Left cardiac atrium (tissue), 4 donors: ENCODE data around the gene TYROBP. TPM values are rescaled to one million over a fixed set of nuclear protein-coding genes. Genes with fewer than 3 reads are reported as not detected.
"Not testable (repeated sequence)": the region's sequence is repeated elsewhere in the genome, so short reads cannot be mapped to it uniquely, and the experiment has no call there.

Experiments used
- ATAC-seq, 2 donors: fragments of 200-7000 bp; cut with Tn5 transposase; one replicate each; pipeline ENCODE4 v1.9.1; 2020; ENCODE audit warnings: mild to moderate bottlenecking in 2 of 2, moderate library complexity in 2 of 2
- DNase-seq: peaks from one replicate; pipeline ENCODE4 v3.0.0-alpha.2; 2020
- intact Hi-C, 2 donors: fragments of 100-400 bp; cut with DNase I; formaldehyde crosslinking; loops; one replicate each; pipeline versions ENCODE4 v1.14.1 to v1.15.1; 2022 to 2023
- total RNA-seq, 2 donors: library from RNA; stranded (reverse); fragmentation: NEBNext Ultra II Directional; extraction: Animal tissue kit (Norgen Biotek cat#: 25700); gene quantifications; one replicate each; pipeline ENCODE4 v1.2.1, GENCODE V29; 2021
- donor health status: DM: no; HTN: yes; CAD: no.
- donor health status: DM: no; HTN: yes; CAD: no; lungs with severe emphysema.
- donor health status: DM: yes; HTN: yes; CAD: no.
- donor health status: Dilated cardiomyopathy.

TYROBP gene
- total RNA-seq, 2 donors from 2014 or later: 43.4 to 88.7 TPM

DNA sequence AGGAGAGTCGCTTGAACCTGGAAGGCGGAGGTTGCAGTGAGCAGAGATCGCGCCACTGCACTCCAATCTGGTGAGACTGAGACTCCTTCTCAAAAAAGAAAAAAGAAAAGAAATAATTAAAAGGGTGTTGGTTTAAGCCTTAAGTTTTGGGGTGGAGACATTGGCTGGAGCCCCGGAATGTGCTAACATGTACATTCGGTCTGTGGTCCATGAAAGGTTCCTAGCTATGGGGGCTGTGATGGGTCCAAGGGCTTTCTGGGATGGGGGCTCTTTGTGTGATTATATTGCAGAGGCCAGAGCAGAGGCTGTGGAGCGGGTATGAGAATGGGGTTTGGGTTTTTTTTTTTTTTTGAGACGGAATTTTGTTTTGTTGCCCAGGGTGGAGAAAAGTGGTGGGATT, 22.2 kb downstream of the TYROBP start:
- ATAC-seq: no peak
- DNase-seq: no peak
- intact Hi-C loops: no loop called here

DNA sequence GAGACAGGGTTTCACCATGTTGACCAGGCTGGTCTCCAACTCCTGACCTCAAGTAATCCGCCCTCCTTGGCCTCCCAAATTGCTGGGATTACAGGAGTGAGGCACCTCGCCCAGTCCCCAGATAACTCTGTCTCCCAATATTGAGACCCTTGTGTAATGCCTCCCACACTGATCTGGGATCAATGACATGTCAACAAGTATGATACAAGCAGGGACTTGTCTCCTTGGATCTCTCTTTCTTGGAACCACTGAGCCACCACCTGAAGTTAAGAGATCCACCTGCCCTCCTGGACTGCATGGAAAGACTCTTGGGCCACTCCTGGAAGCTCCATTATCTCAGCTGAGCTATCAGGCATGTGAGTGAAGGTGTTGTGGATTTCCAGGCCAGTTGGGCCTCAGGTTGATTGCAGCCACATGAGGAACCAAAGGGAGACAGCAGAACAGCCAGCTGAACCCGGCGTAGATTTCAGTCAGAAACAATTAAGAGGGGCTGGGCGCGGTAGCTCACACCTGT, 22.8 kb downstream of the TYROBP start:
- intact Hi-C loops: no loop called here
- no peak for ATAC-seq
- no peak for DNase-seq

DNA sequence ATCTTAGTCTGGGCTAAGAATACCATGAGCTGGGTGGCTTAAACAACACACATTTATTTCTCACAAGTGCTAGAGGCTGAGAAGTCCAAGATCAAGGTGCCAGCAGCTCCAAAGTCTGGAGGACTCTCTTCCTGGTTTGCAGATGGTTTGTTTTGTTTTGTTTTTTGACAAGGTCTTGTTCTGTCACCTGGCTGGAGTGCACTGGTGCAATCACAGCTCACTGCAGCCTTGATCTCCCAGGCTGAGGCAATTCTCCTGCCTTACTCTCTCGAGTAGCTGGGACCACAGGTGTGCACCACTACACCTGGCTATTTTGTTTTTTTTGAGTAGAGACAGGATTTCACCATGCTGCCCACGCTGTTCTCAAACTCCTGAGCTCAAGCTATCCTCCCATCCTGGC, 24.2 kb downstream of the TYROBP start:
- ATAC-seq (no peak), DNase-seq (no peak)
- intact Hi-C loops: loop anchor here (5.0 kb wide), 2 partner anchors 43 to 48 kb away; no protein-coding TSS in a partner anchor

DNA sequence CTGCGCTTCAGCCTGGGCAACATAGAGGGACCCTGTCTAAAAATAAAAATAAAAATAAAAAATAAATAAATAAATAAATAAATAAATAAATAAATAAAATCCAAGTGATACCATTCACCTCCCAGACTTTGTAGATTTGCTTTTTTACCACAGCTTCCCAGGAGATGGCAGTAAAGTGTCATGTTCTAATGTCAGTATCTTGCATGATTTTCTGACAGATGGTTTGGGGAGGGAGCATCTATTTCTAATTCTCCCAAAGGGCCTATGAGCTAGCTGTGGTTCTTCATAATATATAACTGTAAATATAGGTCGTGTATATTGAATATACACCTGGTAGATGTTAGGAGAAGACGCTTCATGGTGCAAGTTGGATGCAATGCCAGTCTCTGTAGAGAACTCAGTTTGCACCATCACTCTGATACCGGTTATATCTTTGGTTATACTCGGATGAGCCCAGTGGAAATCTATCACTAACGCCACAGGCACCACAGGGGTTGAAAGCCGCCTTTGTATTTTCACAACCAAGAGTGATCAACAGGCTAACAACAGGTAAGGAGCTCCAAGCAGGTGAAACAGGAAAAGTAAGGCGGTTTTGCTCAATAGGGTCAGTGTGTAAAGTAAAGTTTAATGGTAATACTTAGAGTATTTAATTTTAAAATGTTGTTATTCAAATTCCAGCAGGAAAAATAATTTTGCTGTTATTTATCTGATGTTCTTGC, 25.8 kb downstream of the TYROBP start:
- DNase-seq: no peak

DNA sequence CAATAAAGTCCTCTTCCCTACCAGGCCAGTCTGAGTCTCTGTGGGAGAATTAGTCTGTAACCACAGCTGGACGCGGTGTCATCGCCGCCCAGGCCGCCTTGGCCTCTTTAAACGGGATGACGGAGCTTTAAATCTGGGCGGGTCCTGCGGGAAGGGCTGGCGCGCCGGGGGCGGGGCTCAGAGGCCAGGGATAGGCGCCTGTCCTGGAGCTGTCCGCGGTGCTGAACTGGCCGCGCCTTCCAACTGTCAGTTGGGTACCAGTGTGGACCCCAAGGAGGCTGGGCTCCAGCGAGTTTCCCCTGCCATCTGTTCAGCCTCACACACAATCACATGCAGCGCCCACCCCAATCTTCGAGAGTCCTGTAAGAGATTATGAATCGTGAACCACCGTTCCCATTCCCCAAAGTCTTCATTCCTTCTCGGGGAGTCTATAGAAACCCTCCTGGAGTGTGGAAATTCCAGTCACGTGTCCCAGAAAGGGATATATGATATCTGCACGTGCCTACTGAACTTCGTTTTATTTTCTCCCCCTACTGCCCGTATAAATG, 28.3 kb downstream of the TYROBP start:
- intact Hi-C loops: loop anchor here (5.0 kb wide), 2 partner anchors 47 to 52 kb away; no protein-coding TSS in a partner anchor
- DNase-seq: peak; percentile 95
- peak; percentile 96 to 98 for ATAC-seq

More for the DNA sequence above, 25.8 kb downstream of the TYROBP start:
- peak in 1 of 2 donors; percentile 32 for ATAC-seq
- intact Hi-C loops: loop anchor here (5.0 kb wide), 2 partner anchors 45 to 50 kb away; no protein-coding TSS in a partner anchor

DNA sequence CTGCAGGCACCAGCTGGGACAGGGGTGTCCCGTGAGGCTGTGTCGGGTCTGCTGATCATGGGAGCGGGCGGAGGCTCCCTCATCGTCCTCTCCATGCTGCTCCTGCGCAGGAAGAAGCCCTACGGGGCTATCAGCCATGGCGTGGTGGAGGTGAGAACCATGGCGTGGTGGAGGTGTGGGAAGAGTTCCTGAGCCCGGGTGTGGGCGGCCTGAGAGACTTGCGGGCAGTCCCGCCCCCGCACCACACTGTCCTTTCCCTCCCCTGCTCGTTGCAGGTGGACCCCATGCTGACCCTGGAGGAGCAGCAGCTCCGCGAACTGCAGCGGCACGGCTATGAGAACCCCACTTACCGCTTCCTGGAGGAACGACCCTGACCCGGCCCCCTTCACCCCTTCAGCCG, 29.0 kb downstream of the TYROBP start:
- intact Hi-C loops: no loop called here
- no peak for DNase-seq
- ATAC-seq: no peak

DNA sequence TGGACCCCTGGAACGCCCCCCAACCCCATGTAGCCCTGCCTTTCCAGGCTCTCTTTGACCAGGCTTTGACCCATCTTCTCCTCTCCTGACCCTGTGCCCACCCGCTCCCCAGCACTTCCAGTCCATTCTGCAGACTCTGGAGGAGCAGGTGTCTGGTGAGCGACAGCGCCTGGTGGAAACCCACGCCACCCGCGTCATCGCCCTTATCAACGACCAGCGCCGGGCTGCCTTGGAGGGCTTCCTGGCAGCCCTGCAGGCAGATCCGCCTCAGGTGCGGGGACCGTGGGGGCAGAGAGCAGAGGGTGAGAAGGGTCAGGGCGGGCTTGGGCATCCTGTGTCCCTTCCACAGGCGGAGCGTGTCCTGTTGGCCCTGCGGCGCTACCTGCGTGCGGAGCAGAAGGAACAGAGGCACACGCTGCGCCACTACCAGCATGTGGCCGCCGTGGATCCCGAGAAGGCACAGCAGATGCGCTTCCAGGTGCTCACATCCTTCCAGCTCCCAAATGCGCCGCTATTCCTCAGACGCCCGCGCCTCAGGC, 33.6 kb downstream of the TYROBP start:
- ATAC-seq (no peak), DNase-seq (no peak)
- intact Hi-C loops: no loop called here

DNA sequence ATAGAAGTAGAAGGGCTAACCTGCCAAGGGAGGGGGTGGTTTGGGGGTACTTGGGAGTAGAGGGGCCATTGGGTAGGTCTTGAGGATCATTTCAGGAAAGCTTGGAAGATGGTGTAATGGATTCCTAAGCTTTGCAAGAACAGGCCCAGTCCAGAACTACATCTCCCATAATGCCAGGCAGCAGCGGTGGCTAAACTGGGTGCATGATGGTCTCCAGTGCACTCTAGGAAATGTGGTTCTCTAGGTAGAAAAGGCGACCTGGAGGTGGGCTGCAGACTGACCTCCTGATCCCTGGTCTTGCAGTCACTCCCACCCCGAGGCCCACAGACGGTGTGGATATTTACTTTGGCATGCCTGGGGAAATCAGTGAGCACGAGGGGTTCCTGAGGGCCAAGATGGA, 35.9 kb downstream of the TYROBP start:
- intact Hi-C loops: no loop called here
- no peak for DNase-seq
- no peak for ATAC-seq

DNA sequence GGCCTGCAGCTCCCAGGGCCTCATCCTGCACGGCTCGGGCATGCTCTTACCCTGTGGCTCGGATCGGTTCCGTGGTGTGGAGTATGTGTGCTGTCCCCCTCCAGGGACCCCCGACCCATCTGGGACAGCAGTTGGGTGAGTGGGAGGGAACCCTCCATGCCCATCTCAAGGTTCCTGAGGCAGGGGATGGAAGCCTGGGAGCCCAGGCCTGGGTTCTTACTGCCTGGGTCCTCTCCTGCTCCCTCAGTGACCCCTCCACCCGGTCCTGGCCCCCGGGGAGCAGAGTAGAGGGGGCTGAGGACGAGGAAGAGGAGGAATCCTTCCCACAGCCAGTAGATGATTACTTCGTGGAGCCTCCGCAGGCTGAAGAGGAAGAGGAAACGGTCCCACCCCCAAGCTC, 36.5 kb downstream of the TYROBP start:
- no peak for ATAC-seq
- intact Hi-C loops: no loop called here
- no peak for DNase-seq

DNA sequence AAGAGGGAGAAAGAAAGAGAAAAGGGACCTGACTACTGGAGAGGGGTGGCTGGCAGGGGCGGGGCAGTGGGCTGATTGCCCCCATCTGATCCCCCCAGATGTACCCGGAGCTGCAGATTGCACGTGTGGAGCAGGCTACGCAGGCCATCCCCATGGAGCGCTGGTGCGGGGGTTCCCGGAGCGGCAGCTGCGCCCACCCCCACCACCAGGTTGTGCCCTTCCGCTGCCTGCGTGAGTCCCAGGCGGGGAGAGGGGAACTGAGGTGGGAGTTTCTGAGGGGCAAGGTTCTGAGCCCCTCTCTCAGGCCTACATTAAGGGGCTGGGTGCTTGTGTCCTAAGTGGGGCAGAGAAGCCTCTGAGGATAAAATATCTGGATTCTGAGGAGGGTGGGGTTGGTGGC, 37.3 kb downstream of the TYROBP start:
- DNase-seq: no peak
- intact Hi-C loops: no loop called here
- ATAC-seq: no peak

DNA sequence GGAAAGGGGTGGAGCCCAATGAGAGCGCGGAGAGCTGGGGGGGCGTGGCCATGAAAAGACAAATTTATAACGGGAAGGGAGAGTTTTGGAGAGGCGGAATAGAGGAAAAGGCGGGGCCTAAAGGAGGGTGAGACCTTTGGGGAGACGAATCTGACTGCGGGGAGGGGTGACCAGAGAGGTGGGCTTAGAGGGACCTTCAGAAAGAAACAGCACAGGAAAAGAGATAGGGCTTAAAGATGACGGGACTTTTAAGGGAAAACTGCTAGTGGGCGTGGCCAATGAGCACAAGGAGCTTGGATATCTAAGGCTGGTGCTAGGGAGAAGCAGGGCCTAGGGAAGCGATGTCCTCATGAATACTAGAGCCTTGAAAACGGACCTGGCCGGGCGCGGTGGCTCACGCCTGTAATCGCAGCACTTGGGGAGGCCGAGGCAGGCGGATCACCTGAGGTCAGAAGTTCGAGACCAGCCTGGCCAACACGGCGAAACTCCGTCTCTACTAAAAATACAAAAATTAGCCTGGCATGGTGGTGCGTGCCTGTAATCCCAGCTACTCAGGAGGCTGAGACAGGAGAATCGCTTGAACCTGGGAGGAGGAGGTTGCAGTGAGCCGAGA, 37.9 kb downstream of the TYROBP start:
- ATAC-seq, intact Hi-C loops, DNase-seq: not testable (repeated sequence)

DNA sequence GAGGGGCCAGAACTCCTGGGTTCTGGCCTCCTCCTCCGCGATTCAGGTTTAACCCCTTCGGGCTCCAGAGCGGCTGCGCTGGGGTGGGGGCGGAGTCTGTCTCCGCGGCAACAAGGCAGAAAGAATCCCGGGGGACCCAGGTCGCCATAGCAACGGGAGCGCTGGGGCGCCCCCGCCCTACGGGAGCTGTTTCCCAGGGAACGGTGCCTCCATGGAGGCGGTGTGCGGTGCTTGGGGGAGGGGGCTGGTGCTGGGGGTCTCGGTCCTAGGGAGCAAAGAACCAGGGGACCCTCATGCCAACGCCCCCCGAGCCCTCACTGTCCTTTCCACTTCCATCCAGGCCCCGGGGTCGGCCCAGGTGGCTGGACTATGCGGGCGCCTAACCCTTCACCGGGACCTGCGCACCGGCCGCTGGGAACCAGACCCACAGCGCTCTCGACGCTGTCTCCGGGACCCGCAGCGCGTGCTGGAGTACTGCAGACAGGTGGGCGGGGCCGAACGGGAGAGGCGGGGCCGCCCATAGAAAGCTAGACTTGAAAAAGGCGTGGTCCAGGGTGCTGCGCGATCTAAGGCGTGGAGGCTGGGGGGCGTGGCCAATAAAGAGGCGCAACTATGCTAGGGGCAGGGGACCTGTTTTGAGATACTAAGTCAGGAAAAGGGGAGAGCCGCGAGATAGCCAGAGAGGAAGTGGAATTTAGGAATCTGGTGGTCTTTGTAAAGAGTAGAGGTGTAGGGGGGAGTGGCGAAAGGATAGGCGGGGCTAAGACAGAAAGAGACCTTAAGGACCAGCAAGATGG, 38.6 kb downstream of the TYROBP start:
- intact Hi-C loops: no loop called here
- ATAC-seq: peak; percentile 72 to 87
- DNase-seq: peak; percentile 83

DNA sequence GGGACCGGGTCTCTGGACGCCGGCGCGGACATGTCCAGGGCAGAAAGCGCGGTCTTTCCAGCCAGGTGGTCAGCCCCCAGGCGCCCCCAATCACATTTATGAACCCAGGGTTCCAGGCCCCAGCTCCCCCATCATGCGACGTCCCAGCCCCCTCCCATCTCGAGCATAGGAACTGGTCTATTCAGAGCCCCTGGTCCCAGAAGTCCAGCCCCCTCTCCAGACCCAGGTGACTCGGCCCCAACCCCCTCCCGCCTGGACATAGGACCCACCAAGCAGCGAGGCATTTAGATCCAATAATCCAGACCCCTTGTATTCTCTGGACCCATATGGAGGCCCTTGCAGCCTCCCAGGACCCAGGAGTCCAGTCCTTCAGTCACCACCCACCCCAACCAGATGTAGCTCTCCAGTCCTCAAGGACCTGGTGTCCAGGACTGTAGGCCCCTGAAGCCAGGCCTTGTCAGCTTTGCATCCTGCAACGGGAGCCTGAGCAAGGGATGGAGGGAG, 39.2 kb downstream of the TYROBP start:
- ATAC-seq: peak in 1 of 2 donors; percentile 9
- intact Hi-C loops: no loop called here
- DNase-seq: no peak

DNA sequence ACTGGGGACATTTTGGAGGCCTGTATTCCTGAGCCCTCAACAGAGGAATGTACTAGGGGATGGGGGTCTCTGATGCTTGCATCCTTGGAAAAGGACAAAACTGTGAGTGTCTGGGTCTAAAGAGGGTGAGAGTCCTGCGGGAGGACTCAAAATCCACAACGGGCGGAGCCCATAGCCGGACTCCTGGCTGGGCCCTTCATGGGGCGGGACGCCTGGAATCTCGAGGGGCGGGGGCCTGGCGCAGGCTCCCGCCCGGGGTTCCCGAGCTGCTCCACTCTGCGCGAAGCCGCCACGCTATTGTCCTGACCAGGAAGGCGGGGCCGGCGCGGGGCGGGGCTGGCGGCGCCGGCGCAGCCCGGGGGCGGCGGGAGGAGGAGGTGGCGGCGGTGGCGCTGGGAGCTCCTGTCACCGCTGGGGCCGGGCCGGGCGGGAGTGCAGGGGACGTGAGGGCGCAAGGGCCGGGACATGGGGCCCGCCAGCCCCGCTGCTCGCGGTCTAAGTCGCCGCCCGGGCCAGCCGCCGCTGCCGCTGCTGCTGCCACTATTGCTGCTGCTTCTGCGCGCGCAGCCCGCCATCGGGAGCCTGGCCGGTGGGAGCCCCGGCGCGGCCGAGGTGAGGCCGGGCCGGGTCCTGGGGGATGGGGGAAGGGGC, 39.8 kb downstream of the TYROBP start, which contains the start of gene APLP1:
APLP1 (plus strand) TSS at position 403 of the 651 bp plus-strand sequence; CDS start at position 466, 63 bp downstream.
- intact Hi-C loops: no loop called here
- DNase-seq (peak; percentile 84), ATAC-seq (peak; percentile 93)

DNA sequence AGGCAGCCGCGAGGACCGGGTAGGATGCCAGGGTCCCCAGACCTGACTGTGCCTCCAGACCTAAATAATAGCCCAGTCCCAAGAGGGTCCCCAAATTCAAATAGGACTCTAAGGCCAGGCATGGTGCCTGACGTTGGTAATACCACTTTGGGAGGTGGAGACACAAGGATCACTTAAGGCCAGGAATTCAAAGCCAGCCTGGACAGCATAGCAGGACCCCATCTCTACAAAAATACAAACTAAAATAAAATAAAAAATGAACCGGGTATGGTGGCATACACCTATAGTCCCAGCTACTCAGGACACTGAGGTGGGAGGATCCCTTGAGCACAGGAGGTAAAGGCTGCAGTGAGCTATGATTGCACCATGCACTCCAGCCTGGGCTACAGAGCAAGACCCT, 45.1 kb downstream of the TYROBP start:
- DNase-seq: no peak
- intact Hi-C loops: no loop called here
- no peak for ATAC-seq

DNA sequence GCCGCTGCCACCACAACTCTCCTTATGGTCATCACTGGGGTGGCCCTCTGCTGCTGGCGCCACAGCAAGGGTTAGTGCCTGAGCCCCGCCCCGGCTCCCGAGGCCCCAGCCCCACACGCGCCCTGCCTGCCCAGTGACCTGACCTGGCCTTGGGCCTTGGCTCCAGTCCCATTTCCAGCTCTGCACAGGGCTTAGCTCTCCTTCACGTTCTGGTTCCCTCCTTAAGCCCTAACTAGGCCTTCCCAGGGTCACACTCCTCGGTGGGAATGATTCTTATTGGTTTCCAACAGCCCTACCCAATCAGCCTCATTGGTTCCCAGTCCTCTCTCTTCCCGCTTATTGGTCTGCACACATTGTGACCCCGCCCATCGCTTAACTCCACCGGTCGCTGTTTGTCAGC, 45.6 kb downstream of the TYROBP start:
- intact Hi-C loops: no loop called here
- no peak for DNase-seq
- ATAC-seq: no peak

DNA sequence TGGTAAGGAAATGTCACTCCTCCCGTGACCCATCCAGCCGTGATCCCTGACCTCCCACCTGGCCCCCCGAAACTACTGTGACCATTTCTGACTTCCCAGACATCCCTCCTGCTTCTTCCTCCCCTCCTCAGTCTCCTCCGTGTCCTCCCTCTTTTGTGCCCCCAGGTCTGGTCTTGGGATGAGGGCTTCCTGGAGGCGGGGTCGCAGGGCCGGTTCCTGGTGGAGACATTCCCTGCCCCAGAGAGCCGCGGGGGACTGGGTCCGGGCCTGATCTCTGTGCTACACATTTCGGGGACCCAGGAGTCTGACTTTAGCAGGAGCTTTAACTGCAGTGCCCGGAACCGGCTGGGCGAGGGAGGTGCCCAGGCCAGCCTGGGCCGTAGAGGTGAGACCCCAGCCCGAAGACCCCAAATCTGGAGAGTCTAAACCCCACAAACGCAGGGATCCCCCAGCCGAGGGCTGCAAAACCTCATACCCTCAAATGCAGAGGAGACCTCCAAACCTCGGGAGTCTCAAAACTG, 46.4 kb downstream of the TYROBP start:
- DNase-seq: no peak
- intact Hi-C loops: no loop called here
- no peak for ATAC-seq
